Natural killer cell (primary cell): ENCODE results near the gene DHX57. TPM values are rescaled to one million over a fixed set of nuclear protein-coding genes. Genes with fewer than 3 reads are reported as not detected.

Source experiments
- ATAC-seq, 3 donors: fragments of 150-1000 bp in 2 of 3; fragments of 200-7000 bp in 1 of 3; cut with Tn5 transposase; 1 replicate in 1 of 3; 2 replicates in 2 of 3; pipeline ENCODE4 v1.10.0; 2021; ENCODE audit warnings: mild to moderate bottlenecking in 2 of 3, moderate library complexity in 2 of 3
- DNase-seq, 2 donors: peaks; one replicate each; pipeline versions ENCODE4 v3.0.0 to v3.0.0-alpha.2; 2013 to 2021; ENCODE audit warnings: mixed read lengths in 1 of 2
- H3K27ac ChIP-seq: one replicate; pipeline ENCODE4 v1.5.1; 2013; ENCODE audit warnings: mild to moderate bottlenecking, low read length
- H3K27me3 ChIP-seq: one replicate; pipeline ENCODE4 v1.6.1; 2013; ENCODE audit warnings: low read length; ENCODE audit not compliant: control insufficient read depth, insufficient read depth
- H3K36me3 ChIP-seq: one replicate; pipeline ENCODE4 v1.6.1; 2013; ENCODE audit warnings: low read length; ENCODE audit not compliant: control insufficient read depth, insufficient read depth
- H3K4me1 ChIP-seq: one replicate; pipeline ENCODE4 v1.6.1; 2013; ENCODE audit warnings: low read length; ENCODE audit not compliant: control insufficient read depth, insufficient read depth
- H3K4me3 ChIP-seq: one replicate; pipeline ENCODE4 v1.5.1; 2013; ENCODE audit warnings: low read length
- H3K9me3 ChIP-seq: one replicate; pipeline ENCODE4 v1.6.1; 2013; ENCODE audit warnings: low read length; ENCODE audit not compliant: control insufficient read depth, insufficient read depth
- H3K27ac Mint-ChIP-seq, 2 donors: one replicate each; pipeline ENCODE4 v1.8.0; 2022; ENCODE audit warnings: mild to moderate bottlenecking in 2 of 2, mixed read lengths in 2 of 2, moderate library complexity in 1 of 2
- H3K27me3 Mint-ChIP-seq, 2 donors: one replicate each; pipeline ENCODE4 v1.8.0; 2022; ENCODE audit warnings: low read depth in 2 of 2, mixed read lengths in 2 of 2
- H3K36me3 Mint-ChIP-seq: one replicate; pipeline ENCODE4 v1.8.0; 2022; ENCODE audit warnings: mixed read lengths
- H3K4me1 Mint-ChIP-seq, 2 donors: one replicate each; pipeline ENCODE4 v1.8.0; 2022; ENCODE audit warnings: mixed read lengths in 2 of 2
- H3K4me3 Mint-ChIP-seq: one replicate; pipeline ENCODE4 v1.8.0; 2022; ENCODE audit warnings: mild to moderate bottlenecking, moderate library complexity, mixed read lengths
- H3K9me3 Mint-ChIP-seq, 2 donors: one replicate each; pipeline ENCODE4 v1.8.0; 2022; ENCODE audit warnings: mixed read lengths in 2 of 2
- CTCF ChIP-seq: fragments of 200-600 bp; IDR thresholded peaks from one replicate; pipeline ENCODE4 v1.8.0; 2022; ENCODE audit warnings: antibody characterized with exemption
- whole genome bisulfite sequencing: methylation state at CpG from one replicate; pipeline ENCODE4 v1.1.7; 2013; ENCODE audit warnings: missing lambda C conversion rate; ENCODE audit not compliant: insufficient coverage; 5-methylcytosine and 5-hydroxymethylcytosine counted together
- intact Hi-C: fragments of 100-400 bp; cut with micrococcal nuclease; formaldehyde crosslinking; loops from one replicate; pipeline ENCODE4 v1.14.2; 2022
- total RNA-seq, 4 donors: library from RNA; stranded (reverse); fragments of 120-200 nt in 1 of 4; gene quantifications; one replicate each; pipeline versions ENCODE4 v1.2.3 to v1.2.4, GENCODE V29; 2013 to 2022

Gene DHX57
- total RNA-seq, 3 donors from 2014 or later (not counting 1 experiment from before 2014, with no cell fraction given), result 12.8 to 21.9 (median 18.5) TPM

GRCh38 chr2:38912619-38913018 is 36.9 kb upstream of the DHX57 start:
- intact Hi-C loops, result no loop called here
- no peak for ATAC-seq
- 67% methylated on average over 1 of the region's 1 CpG for WGBS
- Histone ChIP-seq H3K36me3 (no peaks in the 10 kb centered on the region), H3K9me3 (no peaks in the 10 kb centered on the region), H3K4me1 (no peaks in the 10 kb centered on the region), H3K27ac (no peak overlapping the region), H3K27me3 (no peaks in the 10 kb centered on the region), H3K4me3 (no peak overlapping the region)
- DNase-seq, result no peak
- Mint-ChIP-seq H3K4me3 (no peak overlapping the region), H3K4me1 (no peaks in the 10 kb centered on the region), H3K36me3 (no peaks in the 10 kb centered on the region), H3K27me3 (peaks cover 0 to under 1% of the 10 kb centered on the region in 2 donors), H3K27ac (no peak overlapping the region), H3K9me3 (no peaks in the 10 kb centered on the region)
- no peak for TF ChIP-seq CTCF

GRCh38 chr2:38911191-38911590 is 35.5 kb upstream of the DHX57 start:
- Histone ChIP-seq H3K9me3 (no peaks in the 10 kb centered on the region), H3K27me3 (no peaks in the 10 kb centered on the region), H3K4me1 (no peaks in the 10 kb centered on the region), H3K4me3 (no peak overlapping the region), H3K27ac (no peak overlapping the region), H3K36me3 (no peaks in the 10 kb centered on the region)
- ATAC-seq (no peak), DNase-seq (no peak)
- H3K36me3 Mint-ChIP-seq, result no peaks in the 10 kb centered on the region
- no peaks in the 10 kb centered on the region for H3K9me3 Mint-ChIP-seq
- intact Hi-C loops, result no loop called here
- no CpG with 5 or more reads among the region's 1 CpG for WGBS
- H3K4me1 Mint-ChIP-seq, result no peaks in the 10 kb centered on the region
- no peak overlapping the region for H3K4me3 Mint-ChIP-seq
- no peak overlapping the region for H3K27ac Mint-ChIP-seq
- no peaks in the 10 kb centered on the region for H3K27me3 Mint-ChIP-seq
- TF ChIP-seq CTCF, result no peak

GRCh38 chr2:38909872-38910271 is 34.1 kb upstream of the DHX57 start:
- Mint-ChIP-seq H3K36me3 (no peaks in the 10 kb centered on the region), H3K4me1 (no peaks in the 10 kb centered on the region), H3K27ac (no peak overlapping the region), H3K9me3 (no peaks in the 10 kb centered on the region), H3K27me3 (no peaks in the 10 kb centered on the region), H3K4me3 (no peak overlapping the region)
- WGBS, result no CpG with 5 or more reads among the region's 1 CpG
- intact Hi-C loops, result no loop called here
- no peak for TF ChIP-seq CTCF
- no peaks in the 10 kb centered on the region for H3K27me3 ChIP-seq
- no peak overlapping the region for H3K27ac ChIP-seq
- DNase-seq (no peak), ATAC-seq (no peak)
- H3K4me3 ChIP-seq, result no peak overlapping the region
- H3K4me1 ChIP-seq, result no peaks in the 10 kb centered on the region
- no peaks in the 10 kb centered on the region for H3K9me3 ChIP-seq
- no peaks in the 10 kb centered on the region for H3K36me3 ChIP-seq

- H3K4me1 ChIP-seq, result no peaks in the 10 kb centered on the region
- no peak for ATAC-seq
- Mint-ChIP-seq H3K27ac (no peak overlapping the region), H3K27me3 (no peaks in the 10 kb centered on the region), H3K4me3 (no peak overlapping the region), H3K36me3 (no peaks in the 10 kb centered on the region), H3K4me1 (no peaks in the 10 kb centered on the region), H3K9me3 (no peaks in the 10 kb centered on the region)
- no peak for DNase-seq
- H3K27me3 ChIP-seq, result no peaks in the 10 kb centered on the region
- H3K4me3 ChIP-seq, result no peak overlapping the region
- TF ChIP-seq CTCF, result no peak
- H3K36me3 ChIP-seq, result no peaks in the 10 kb centered on the region
- H3K9me3 ChIP-seq, result no peaks in the 10 kb centered on the region
- intact Hi-C loops, result no loop called here
- WGBS, result 71% methylated on average over 2 of the region's 2 CpGs
- no peak overlapping the region for H3K27ac ChIP-seq
These were observed 32.2 kb upstream of the DHX57 start for GRCh38 chr2:38907743-38908562.
